HG03103 (cell line): ENCODE measurements around the gene WDR89.
A peak's percentile ranks its signal among the peaks of the same experiment; 100 is the strongest.
"Not testable (repeated sequence)": the region's sequence is repeated elsewhere in the genome, so short reads cannot be mapped to it uniquely, and the experiment has no call there.

Experiments used
- ATAC-seq: cut with Tn5 transposase; IDR thresholded peaks from one replicate; pipeline ENCODE4 v1.9.1; 2021; ENCODE audit warnings: low read depth; ENCODE audit not compliant: unreplicated experiment

Gene WDR89

GRCh38 chr14:63641473-63642228 lies at the start of gene WDR89:
Gene WDR89, minus strand, starts transcription at chr14:63641871. Its CDS starts 41,929 bp downstream, at chr14:63599942.
- peak; percentile 87 for ATAC-seq

GRCh38 chr14:63689132-63689531 lies 47.5 kb upstream of the WDR89 start:
- ATAC-seq = no peak

GRCh38 chr14:63686926-63687325 lies 45.3 kb upstream of the WDR89 start:
- no peak for ATAC-seq

- ATAC-seq = no peak
These were observed 43.7 kb upstream of the WDR89 start for GRCh38 chr14:63685401-63685800.

GRCh38 chr14:63682727-63683593 lies 41.3 kb upstream of the WDR89 start:
- no peak for ATAC-seq

GRCh38 chr14:63678536-63678935 lies 36.9 kb upstream of the WDR89 start:
- ATAC-seq = no peak

- ATAC-seq = no peak
These were observed 36.3 kb upstream of the WDR89 start for GRCh38 chr14:63677891-63678379.

- ATAC-seq = no peak
These were observed 34.9 kb upstream of the WDR89 start for GRCh38 chr14:63676615-63677014.

- ATAC-seq = no peak
These were observed 32.3 kb upstream of the WDR89 start for GRCh38 chr14:63673886-63674497.

- ATAC-seq = no peak
These were observed 31.6 kb upstream of the WDR89 start for GRCh38 chr14:63673255-63673654.

- no peak for ATAC-seq
These were observed 30.9 kb upstream of the WDR89 start for GRCh38 chr14:63672417-63673180.

GRCh38 chr14:63671987-63672386 lies 30.3 kb upstream of the WDR89 start:
- ATAC-seq = no peak

- ATAC-seq = no peak
These were observed 29.0 kb upstream of the WDR89 start for GRCh38 chr14:63670692-63671091.

- no peak for ATAC-seq
These were observed 24.7 kb upstream of the WDR89 start for GRCh38 chr14:63666335-63666734.

GRCh38 chr14:63663428-63664341 lies 22.0 kb upstream of the WDR89 start:
- no peak for ATAC-seq

GRCh38 chr14:63662776-63663175 lies 21.1 kb upstream of the WDR89 start:
- no peak for ATAC-seq

- not testable (repeated sequence) for ATAC-seq
These were observed 20.2 kb upstream of the WDR89 start for GRCh38 chr14:63661881-63662280.

GRCh38 chr14:63659726-63660125 lies 18.1 kb upstream of the WDR89 start:
- no peak for ATAC-seq

- ATAC-seq = no peak
These were observed 14.5 kb upstream of the WDR89 start for GRCh38 chr14:63656194-63656593.
